Left cardiac atrium (tissue), 4 donors: ENCODE measurements around the gene ZNF292. TPM values are rescaled to one million over a fixed set of nuclear protein-coding genes. Genes with fewer than 3 reads are reported as not detected.
"Not testable (repeated sequence)": the region's sequence is repeated elsewhere in the genome, so short reads cannot be mapped to it uniquely, and the experiment has no call there.

Source experiments
- ATAC-seq, 2 donors: fragments of 200-7000 bp; cut with Tn5 transposase; one replicate each; pipeline ENCODE4 v1.9.1; 2020; ENCODE audit warnings: mild to moderate bottlenecking in 2 of 2, moderate library complexity in 2 of 2
- DNase-seq: peaks from one replicate; pipeline ENCODE4 v3.0.0-alpha.2; 2020
- intact Hi-C, 2 donors: fragments of 100-400 bp; cut with DNase I; formaldehyde crosslinking; loops; one replicate each; pipeline versions ENCODE4 v1.14.1 to v1.15.1; 2022 to 2023
- total RNA-seq, 2 donors: library from RNA; stranded (reverse); fragmentation: NEBNext Ultra II Directional; extraction: Animal tissue kit (Norgen Biotek cat#: 25700); gene quantifications; one replicate each; pipeline ENCODE4 v1.2.1, GENCODE V29; 2021
- donor health status: DM: no; HTN: yes; CAD: no.
- donor health status: DM: no; HTN: yes; CAD: no; lungs with severe emphysema.
- donor health status: DM: yes; HTN: yes; CAD: no.
- donor health status: Dilated cardiomyopathy.

Gene ZNF292
- total RNA-seq, 2 donors from 2014 or later = 37.1 to 39.1 TPM

GRCh38 chr6:87301277-87301676, 145.9 kb downstream of the ZNF292 start:
- intact Hi-C loops, DNase-seq, ATAC-seq: not testable (repeated sequence)

GRCh38 chr6:87308970-87309369, 153.6 kb downstream of the ZNF292 start:
- DNase-seq = no peak
- intact Hi-C loops = no loop called here
- no peak for ATAC-seq

- intact Hi-C loops = no loop called here
Observed at GRCh38 chr6:87312860-87313259, 157.5 kb downstream of the ZNF292 start.

More at GRCh38 chr6:87312860-87313259, 157.5 kb downstream of the ZNF292 start:
- DNase-seq (no peak), ATAC-seq (no peak)

Other genes starting within 250 kb of the ZNF292 start
- not detected for gene HTR1E, start 218.0 kb upstream of the ZNF292 start, total RNA-seq
- gene CGA, start 60.5 kb upstream of the ZNF292 start, total RNA-seq = 1 to 10 TPM; 1.2 to 5.6 TPM
- 10 to 100 TPM; 13.2 to 14.6 TPM for gene SMIM8, start 167.0 kb downstream of the ZNF292 start, total RNA-seq
- gene GJB7, start 173.7 kb downstream of the ZNF292 start, total RNA-seq = not detected
- gene C6orf163, start 189.2 kb downstream of the ZNF292 start, total RNA-seq = 1 to 10 TPM; 2.3 to 2.4 TPM